ENCODE measurements around the gene FGF10. TPM values are rescaled to one million over a fixed set of nuclear protein-coding genes. Genes with fewer than 3 reads are reported as not detected.

Gene FGF10
- total and polyA plus RNA-seq, 2 of the 4 experiments (the other 2 are of a cell fraction) = not detected

GRCh38 chr5:44390351-44390750, 1.1 kb upstream of the FGF10 start:
- no peak overlapping the region for H2AFZ ChIP-seq (replicated peaks; ENCODE audit: low read length, poor library complexity)
- H4K20me1 ChIP-seq (ENCODE audit: insufficient read depth, low read length) = no peaks in the 10 kb centered on the region
- H3K27me3 ChIP-seq (ENCODE audit: control insufficient read depth, insufficient read depth, low read length) = peaks cover 17% of the 10 kb centered on the region; the same call in 1 of the 2 replicates
- H2BK15ac ChIP-seq (ENCODE audit: low read depth, low read length) = no peak overlapping the region
- H3K4me1 ChIP-seq (ENCODE audit: control insufficient read depth, insufficient read depth, low read length) = no peaks in the 10 kb centered on the region
- H3K27ac ChIP-seq (ENCODE audit: insufficient read depth, low read length) = no peak overlapping the region
- H2BK5ac ChIP-seq (ENCODE audit: low read depth, low read length, poor library complexity, severe bottlenecking) = no peak overlapping the region
- H2AK5ac ChIP-seq (ENCODE audit: low read depth, low read length) = no peak overlapping the region
- H4K91ac ChIP-seq (ENCODE audit: insufficient read depth, low read depth, low read length) = no peak overlapping the region
- no peaks in the 10 kb centered on the region; the same call in 1 of the 2 replicates for H3K9me1 ChIP-seq (ENCODE audit: insufficient read depth, low read length)
- WGBS, 2 experiments (ENCODE audit: extremely low coverage in 2 of 2, insufficient read length in 1 of 2) = no CpG with 5 or more reads among the region's 2 CpGs
- ATAC-seq (ENCODE audit: low read depth) = no peak
- H4K8ac ChIP-seq (ENCODE audit: low read depth in 2 of 2, low read length in 2 of 2) = no peak overlapping the region
- no peak overlapping the region for H4K5ac ChIP-seq (ENCODE audit: low read depth, low read length)
- intact Hi-C loops (cut with micrococcal nuclease) = no loop called here
- H3K56ac ChIP-seq (ENCODE audit: extremely low read depth, insufficient read depth, low read length) = no peak overlapping the region
- no peak overlapping the region for H3K18ac ChIP-seq (ENCODE audit: low read depth, low read length)
- CTCF ChIA-PET = no interaction called here
- in situ Hi-C loops (cut with MboI; ENCODE audit: low sequenced_read_pairs) = no loop called here
- no peak overlapping the region for H2BK20ac ChIP-seq (ENCODE audit: low read depth, low read length)
- no peak for TF ChIP-seq CHD1 (IDR thresholded peaks at IDR 0.05; ENCODE audit: low read depth, low read length)
- TF ChIP-seq POLR2A (IDR thresholded peaks at IDR 0.05; ENCODE audit: low read depth, low read length) = no peak
- TF ChIP-seq MAZ (IDR thresholded peaks at IDR 0.05; ENCODE audit: borderline replicate concordance, low read depth, low read length) = no peak
- no peak for TF ChIP-seq MXI1 (IDR thresholded peaks at IDR 0.05; ENCODE audit: borderline replicate concordance, low read depth, low read length)
- TF ChIP-seq CEBPB (IDR thresholded peaks at IDR 0.05; ENCODE audit: low read depth, low read length) = no peak
- no peaks in the 10 kb centered on the region for H3K9me3 ChIP-seq (ENCODE audit: control insufficient read depth, insufficient read depth, low read length)
- no peak overlapping the region for H3K4me3 ChIP-seq (ENCODE audit: insufficient read depth, low read depth, low read length)
- no peak overlapping the region for H3K9ac ChIP-seq (ENCODE audit: low read depth, low read length)
- no peak overlapping the region for H3K23ac ChIP-seq (ENCODE audit: low read depth, low read length)
- H3K14ac ChIP-seq (replicated peaks; ENCODE audit: low read depth, low read length) = no peak overlapping the region
- POLR2A ChIA-PET (ENCODE audit: unreplicated experiment) = no interaction called here
- H2AK9ac ChIP-seq (replicated peaks; ENCODE audit: low read depth, low read length, poor library complexity) = no peak overlapping the region
- DNase-seq = no peak
- H3K4me2 ChIP-seq (ENCODE audit: low read depth, low read length) = no peak overlapping the region
- BruUV-seq (replicated peaks) = no TSS peak
- H2BK120ac ChIP-seq (ENCODE audit: low read depth, low read length) = no peak overlapping the region
- no peak overlapping the region for H3K4ac ChIP-seq (ENCODE audit: low read depth, low read length)
- dilution Hi-C loops (cut with HindIII; ENCODE audit: low sequenced_read_pairs, unreplicated experiment) = no loop called here
- H3K79me1 ChIP-seq (ENCODE audit: low read depth in 1 of 2, low read length in 2 of 2) = no peaks in the 10 kb centered on the region
- no peaks in the 10 kb centered on the region for H3K36me3 ChIP-seq (ENCODE audit: control insufficient read depth, insufficient read depth, low read length)
